MM.1S (cell line): ENCODE results near the gene DGLUCY.

Experiments
- DNase-seq: peaks from one replicate; pipeline ENCODE4 v3.0.0-alpha.2; 2015
- H2AFZ ChIP-seq: fragments of 300-600 bp; sonication (generic); 2 replicates; pipeline ENCODE4 v1.6.0; 2016; ENCODE audit warnings: antibody characterized with exemption, low read length
- H3F3A ChIP-seq: fragments of 300-600 bp; sonication (generic); 2 replicates; pipeline ENCODE4 v1.6.1; 2016; ENCODE audit warnings: mild to moderate bottlenecking, antibody characterized with exemption, low read length, moderate library complexity, mixed read lengths; ENCODE audit not compliant: insufficient read depth
- H3K27ac ChIP-seq: fragments of 300-600 bp; sonication (generic); 2 replicates; pipeline ENCODE4 v1.5.1; 2016; ENCODE audit warnings: mild to moderate bottlenecking, low read length
- H3K27me3 ChIP-seq: fragments of 300-600 bp; sonication (generic); replicated peaks from 2 replicates; pipeline ENCODE4 v1.6.0; 2016; ENCODE audit warnings: low read length; ENCODE audit not compliant: insufficient read depth
- H3K36me3 ChIP-seq: fragments of 300-600 bp; sonication (generic); replicated peaks from 2 replicates; pipeline ENCODE4 v1.6.1; 2016; ENCODE audit warnings: mild to moderate bottlenecking, low read length, mixed read lengths; ENCODE audit not compliant: insufficient read depth
- H3K4me1 ChIP-seq: fragments of 300-600 bp; sonication (generic); 2 replicates; pipeline ENCODE4 v1.6.1; 2016; ENCODE audit warnings: low read length, mixed read lengths
- H3K4me2 ChIP-seq: fragments of 300-600 bp; sonication (generic); 2 replicates; pipeline ENCODE4 v1.6.0; 2016; ENCODE audit warnings: low read depth, low read length
- H3K4me3 ChIP-seq: fragments of 300-600 bp; sonication (generic); 2 replicates; pipeline ENCODE4 v1.5.1; 2016; ENCODE audit warnings: low read length, mixed read lengths
- H3K79me2 ChIP-seq: fragments of 300-600 bp; sonication (generic); 2 replicates; pipeline ENCODE4 v1.6.1; 2016; ENCODE audit warnings: mixed run types, low read length, mixed read lengths
- H3K9ac ChIP-seq: fragments of 300-600 bp; sonication (generic); 2 replicates; pipeline ENCODE4 v1.6.1; 2016; ENCODE audit warnings: low read length, mixed read lengths
- H3K9me2 ChIP-seq: fragments of 300-600 bp; sonication (generic); replicated peaks from 2 replicates; pipeline ENCODE4 v1.6.1; 2016; ENCODE audit warnings: mild to moderate bottlenecking, low read length, mixed read lengths; ENCODE audit not compliant: insufficient read depth
- H3K9me3 ChIP-seq: fragments of 300-600 bp; sonication (generic); replicated peaks from 2 replicates; pipeline ENCODE4 v1.6.1; 2016; ENCODE audit warnings: mild to moderate bottlenecking, low read length, mixed read lengths; ENCODE audit not compliant: insufficient read depth
- H4K20me1 ChIP-seq: fragments of 300-600 bp; sonication (generic); 2 replicates; pipeline ENCODE4 v1.6.1; 2016; ENCODE audit warnings: mild to moderate bottlenecking, low read length, moderate library complexity, mixed read lengths; ENCODE audit not compliant: insufficient read depth
- CTCF ChIP-seq: fragments of 300-600 bp; sonication (generic); IDR thresholded peaks from 2 replicates; pipeline ENCODE4 v1.5.1; 2016; ENCODE audit warnings: antibody characterized with exemption, low read length, mixed read lengths
- EZH2 ChIP-seq: fragments of 300-600 bp; sonication (generic); optimal IDR thresholded peaks from 2 replicates; pipeline ENCODE3; 2017; ENCODE audit warnings: low read depth, mild to moderate bottlenecking, antibody characterized with exemption, low read length, mixed read lengths
- EZH2phosphoT487 ChIP-seq: fragments of 300-600 bp; sonication (generic); IDR thresholded peaks from 2 replicates; pipeline ENCODE4 v1.6.1; 2018; ENCODE audit warnings: antibody characterized with exemption, low read length

DGLUCY gene

GRCh38 chr14:91127401-91127801 lies 13.5 kb downstream of the DGLUCY start:
- no peaks in the 10 kb centered on the region for H3K9me2 ChIP-seq
- DNase-seq: peak; percentile 18
- TF ChIP-seq CTCF: no peak
- no peak for TF ChIP-seq EZH2phosphoT487
- no peak for TF ChIP-seq EZH2

GRCh38 chr14:91127924-91128323 lies 14.1 kb downstream of the DGLUCY start:
- H3K9ac ChIP-seq: no peak overlapping the region
- no peak overlapping the region for H2AFZ ChIP-seq
- no peak overlapping the region for H3K4me3 ChIP-seq
- H3K36me3 ChIP-seq: no peaks in the 10 kb centered on the region
- peak overlapping the region; percentile 17; the same call in 1 of the 2 replicates for H3K27ac ChIP-seq
- H3K79me2 ChIP-seq: peaks cover 57% of the 10 kb centered on the region
- TF ChIP-seq EZH2phosphoT487 (no peak), EZH2 (no peak), CTCF (no peak)
- H3K27me3 ChIP-seq: no peaks in the 10 kb centered on the region
- no peak for DNase-seq
- H3K9me3 ChIP-seq: no peaks in the 10 kb centered on the region
- no peaks in the 10 kb centered on the region for H4K20me1 ChIP-seq
- no peaks in the 10 kb centered on the region for H3K9me2 ChIP-seq
- H3F3A ChIP-seq: no peaks in the 10 kb centered on the region
- 0 out of 2 replicates have a peak, but pooled peaks cover 6% of the 10 kb centered on the region for H3K4me1 ChIP-seq
- no peak overlapping the region for H3K4me2 ChIP-seq

More at GRCh38 chr14:91127401-91127801, 13.5 kb downstream of the DGLUCY start:
- 0 out of 2 replicates have a peak, but pooled peaks cover 6% of the 10 kb centered on the region for H3K4me1 ChIP-seq
- no peaks in the 10 kb centered on the region for H3K36me3 ChIP-seq
- H3K79me2 ChIP-seq: peaks cover 58% of the 10 kb centered on the region
- peak overlapping the region; percentile 17; the same call in 1 of the 2 replicates for H3K27ac ChIP-seq
- no peaks in the 10 kb centered on the region for H3K9me3 ChIP-seq
- no peak overlapping the region for H3K4me3 ChIP-seq
- no peaks in the 10 kb centered on the region for H3K27me3 ChIP-seq
- H3F3A ChIP-seq: no peaks in the 10 kb centered on the region
- no peak overlapping the region for H3K4me2 ChIP-seq
- no peak overlapping the region for H3K9ac ChIP-seq
- H2AFZ ChIP-seq: no peak overlapping the region
- no peaks in the 10 kb centered on the region for H4K20me1 ChIP-seq

- Histone ChIP-seq H3K4me3 (no peak overlapping the region), H3K4me2 (no peak overlapping the region), H3K27me3 (no peaks in the 10 kb centered on the region), H4K20me1 (no peaks in the 10 kb centered on the region), H3K36me3 (no peaks in the 10 kb centered on the region), H3K27ac (no peak overlapping the region), H3K9me2 (no peaks in the 10 kb centered on the region), H3K9ac (no peak overlapping the region), H3K4me1 (0 out of 2 replicates have a peak, but pooled peaks cover 6% of the 10 kb centered on the region), H2AFZ (no peak overlapping the region), H3K79me2 (peaks cover 52% of the 10 kb centered on the region), H3K9me3 (no peaks in the 10 kb centered on the region), H3F3A (no peaks in the 10 kb centered on the region)
- DNase-seq: no peak
- TF ChIP-seq EZH2phosphoT487: no peak
- no peak for TF ChIP-seq EZH2
- no peak for TF ChIP-seq CTCF
Measured at GRCh38 chr14:91128699-91129098, 14.8 kb downstream of the DGLUCY start.
